ENCODE results near the gene NPAS3. TPM values are rescaled to one million over a fixed set of nuclear protein-coding genes. Genes with fewer than 3 reads are reported as not detected.

The NPAS3 gene
- total and polyA plus RNA-seq, 2 of the 13 experiments (the other 11 are each of a cell fraction or from before 2014, with no cell fraction given) = not detected

GRCh38 chr14:33515441-33515840 lies 576.8 kb downstream of the NPAS3 start:
- H3K9me3 ChIP-seq (ENCODE audit: low read length) = no peaks in the 10 kb centered on the region
- TF ChIP-seq HIVEP1 (CRISPR knock-in tag; IDR thresholded peaks at IDR 0.05) (no peak), ZNF260 (CRISPR knock-in tag; IDR thresholded peaks at IDR 0.05; ENCODE audit: borderline replicate concordance, low read depth) (no peak), FOXA3 (CRISPR knock-in tag; IDR thresholded peaks at IDR 0.05) (no peak), POLR2AphosphoS5 (IDR thresholded peaks at IDR 0.05; ENCODE audit: low read depth, low read length) (no peak), RARG (CRISPR knock-in tag; IDR thresholded peaks at IDR 0.05; ENCODE audit: low read depth) (no peak), SCMH1 (CRISPR knock-in tag; IDR thresholded peaks at IDR 0.05; ENCODE audit: borderline replicate concordance) (no peak), ZNF773 (CRISPR knock-in tag; IDR thresholded peaks at IDR 0.05; ENCODE audit: borderline replicate concordance) (no peak)
- H3K27ac ChIP-seq (ENCODE audit: extremely low read length, insufficient read depth, low read length) = no peak overlapping the region
- ATAC-seq (no peak), DNase-seq (ENCODE audit: low spot score) (no peak), FAIRE-seq (no peak)
- no peak overlapping the region for H3K4me2 ChIP-seq (ENCODE audit: low read depth, low read length)
- BruUV-seq (replicated peaks) = no TSS peak
- intact Hi-C loops (cut with micrococcal nuclease; ENCODE audit: unreplicated experiment) (no loop called here), in situ Hi-C loops (cut with HindIII; ENCODE audit: extremely low pct_ligation_motif_present, low pct_unique_long_range_greater_than_20kb) (no loop called here)
- WGBS (ENCODE audit: low lambda C conversion rate) = under 1% methylated on average over 5 of the region's 5 CpGs
- ChIA-PET CTCF (ENCODE audit: low intra/inter-chr PET ratio, low total read pairs) (no interaction called here), POLR2A (no interaction called here)
- H3K9ac ChIP-seq (ENCODE audit: insufficient read depth, low read depth, low read length) = no peak overlapping the region
- peaks cover 0 to 13% of the 10 kb centered on the region in 2 experiments; a peak in 2 of 5 replicates for H3K27me3 ChIP-seq (ENCODE audit: control insufficient read depth in 1 of 2, insufficient read depth in 2 of 2, low read length in 2 of 2)
- H3K4me1 ChIP-seq (ENCODE audit: insufficient read depth, low read length) = no peaks in the 10 kb centered on the region
- H3K79me2 ChIP-seq (ENCODE audit: insufficient read depth, low read length) = no peaks in the 10 kb centered on the region
- H3K36me3 ChIP-seq (replicated peaks in 1 of 2; ENCODE audit: control insufficient read depth in 1 of 2, insufficient read depth in 2 of 2, low read length in 2 of 2) = no peaks in the 10 kb centered on the region
- no peak overlapping the region for H2AFZ ChIP-seq (ENCODE audit: low read length)
- H4K20me1 ChIP-seq (ENCODE audit: insufficient read depth, low read length) = no peaks in the 10 kb centered on the region
- H3K4me3 ChIP-seq (replicated peaks in 1 of 3; ENCODE audit: insufficient read depth in 1 of 3, low read depth in 2 of 3, low read length in 3 of 3) = no peak overlapping the region

GRCh38 chr14:33515899-33516298 lies 577.2 kb downstream of the NPAS3 start:
- no peaks in the 10 kb centered on the region for H3K4me1 ChIP-seq (ENCODE audit: insufficient read depth, low read length)
- H3K27ac ChIP-seq (ENCODE audit: extremely low read length, insufficient read depth, low read length) = no peak overlapping the region
- WGBS (ENCODE audit: low lambda C conversion rate) = 2% methylated on average over 3 of the region's 3 CpGs
- H3K36me3 ChIP-seq (replicated peaks in 1 of 2; ENCODE audit: control insufficient read depth in 1 of 2, insufficient read depth in 2 of 2, low read length in 2 of 2) = no peaks in the 10 kb centered on the region
- no peaks in the 10 kb centered on the region for H3K79me2 ChIP-seq (ENCODE audit: insufficient read depth, low read length)
- H2AFZ ChIP-seq (ENCODE audit: low read length) = no peak overlapping the region
- ATAC-seq (no peak), DNase-seq (ENCODE audit: low spot score) (no peak), FAIRE-seq (no peak)
- no peaks in the 10 kb centered on the region for H4K20me1 ChIP-seq (ENCODE audit: insufficient read depth, low read length)
- no peaks in the 10 kb centered on the region for H3K9me3 ChIP-seq (ENCODE audit: low read length)
- intact Hi-C loops (cut with micrococcal nuclease; ENCODE audit: unreplicated experiment) (no loop called here), in situ Hi-C loops (cut with HindIII; ENCODE audit: extremely low pct_ligation_motif_present, low pct_unique_long_range_greater_than_20kb) (no loop called here)
- H3K4me3 ChIP-seq (replicated peaks in 1 of 3; ENCODE audit: insufficient read depth in 1 of 3, low read depth in 2 of 3, low read length in 3 of 3) = no peak overlapping the region
- H3K27me3 ChIP-seq (ENCODE audit: control insufficient read depth in 1 of 2, insufficient read depth in 2 of 2, low read length in 2 of 2) = peaks cover 0 to 17% of the 10 kb centered on the region in 2 experiments; a peak in 2 of 5 replicates
- CTCF ChIA-PET (ENCODE audit: low intra/inter-chr PET ratio, low total read pairs) = no interaction called here
- H3K4me2 ChIP-seq (ENCODE audit: low read depth, low read length) = no peak overlapping the region
- no peak overlapping the region for H3K9ac ChIP-seq (ENCODE audit: insufficient read depth, low read depth, low read length)
- POLR2A ChIA-PET = no interaction called here
- TF ChIP-seq GMEB1 (CRISPR knock-in tag; IDR thresholded peaks at IDR 0.05; ENCODE audit: borderline replicate concordance) (no peak), RFX5 (IDR thresholded peaks at IDR 0.05; ENCODE audit: low read depth, low read length) (no peak)
- no TSS peak for BruUV-seq (replicated peaks)

Data from HepG2 (cell line).